ENCODE measurements around the gene DENND11.

DNA sequence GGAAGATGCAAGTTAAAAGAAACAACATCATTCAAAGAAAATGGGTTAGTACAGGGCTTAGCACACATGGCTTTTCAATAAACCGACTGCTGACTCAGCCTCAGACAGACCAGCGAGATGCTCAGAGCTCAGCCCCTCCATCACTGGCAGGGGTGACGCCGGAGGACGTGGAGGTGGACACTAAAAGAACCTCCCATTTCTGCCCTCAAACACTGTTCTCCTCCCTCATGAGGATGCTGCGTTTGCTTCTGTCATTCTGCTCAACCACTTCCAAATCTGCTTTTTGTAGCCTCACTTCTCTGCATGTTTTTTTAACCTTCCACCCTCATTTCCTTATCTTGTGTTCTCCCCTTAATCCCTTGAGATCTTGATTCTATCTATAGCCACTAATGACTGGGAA is 15.3 kb downstream of the DENND11 start:
- TF ChIP-seq YY1 (IDR thresholded peaks at IDR 0.05; ENCODE audit: insufficient read depth, insufficient read length) (no peak), ZNF274 (IDR thresholded peaks at IDR 0.05; ENCODE audit: low read depth, low read length) (no peak), SUZ12 (IDR thresholded peaks at IDR 0.05; ENCODE audit: extremely low read depth, insufficient read depth, insufficient read length) (no peak)
